ENCODE data around the gene NR1D1. TPM values are rescaled to one million over a fixed set of nuclear protein-coding genes. Genes with fewer than 3 reads are reported as not detected.

Gene NR1D1
- total and polyA plus RNA-seq, 2 of the 13 experiments (the other 11 are each of a cell fraction or from before 2014, with no cell fraction given) = 2.1 to 2.7 TPM

DNA sequence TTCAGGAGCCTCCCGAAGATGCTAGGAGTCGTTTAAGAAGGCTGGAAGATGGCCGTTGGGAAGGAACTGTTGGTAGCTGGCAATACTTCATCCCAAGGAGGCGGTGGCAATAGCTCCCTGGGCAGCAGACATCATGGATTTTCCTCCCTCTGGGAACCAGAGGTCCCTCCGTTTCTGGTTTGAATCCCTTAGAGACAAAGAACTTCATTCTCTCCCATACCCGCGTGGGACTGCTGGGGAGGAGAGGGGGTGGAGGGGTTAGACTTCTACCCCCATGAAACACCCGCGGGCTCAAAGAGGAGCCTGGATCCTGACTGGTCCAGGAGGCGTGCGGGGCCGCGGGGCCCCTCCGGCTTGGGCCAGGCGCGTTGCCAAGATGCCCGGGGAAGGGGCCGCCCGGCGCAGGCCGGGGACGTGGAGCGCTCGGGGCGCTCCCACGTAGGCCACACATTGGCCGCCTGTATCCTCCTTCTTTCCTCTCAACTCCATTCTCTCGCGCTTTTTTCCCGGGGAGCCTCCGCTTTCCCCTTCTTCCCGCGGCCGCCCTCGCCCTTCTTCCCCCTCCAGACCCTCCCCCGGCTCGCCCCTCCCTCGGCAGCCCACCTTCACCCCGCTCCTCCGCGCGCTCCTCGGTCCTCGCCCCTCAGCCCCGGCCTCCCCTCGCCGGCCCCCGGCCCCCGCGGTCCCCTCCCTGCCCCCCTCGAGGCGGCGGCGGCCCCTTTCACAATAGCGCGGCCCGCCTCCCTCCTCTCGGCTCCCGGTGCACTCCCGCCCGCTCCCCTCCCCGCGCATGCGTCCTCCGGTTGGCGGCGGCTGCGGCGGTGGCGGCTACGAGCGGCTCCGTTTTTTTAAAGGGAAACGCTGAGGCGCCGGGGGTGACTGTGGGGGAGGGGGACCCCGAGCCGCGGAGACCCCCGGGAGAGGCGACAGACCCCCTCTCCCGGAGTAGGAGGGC, 21.1 kb upstream of the NR1D1 start, which contains the start of gene MSL1 (continued):
- TF ChIP-seq, protein P1, sequence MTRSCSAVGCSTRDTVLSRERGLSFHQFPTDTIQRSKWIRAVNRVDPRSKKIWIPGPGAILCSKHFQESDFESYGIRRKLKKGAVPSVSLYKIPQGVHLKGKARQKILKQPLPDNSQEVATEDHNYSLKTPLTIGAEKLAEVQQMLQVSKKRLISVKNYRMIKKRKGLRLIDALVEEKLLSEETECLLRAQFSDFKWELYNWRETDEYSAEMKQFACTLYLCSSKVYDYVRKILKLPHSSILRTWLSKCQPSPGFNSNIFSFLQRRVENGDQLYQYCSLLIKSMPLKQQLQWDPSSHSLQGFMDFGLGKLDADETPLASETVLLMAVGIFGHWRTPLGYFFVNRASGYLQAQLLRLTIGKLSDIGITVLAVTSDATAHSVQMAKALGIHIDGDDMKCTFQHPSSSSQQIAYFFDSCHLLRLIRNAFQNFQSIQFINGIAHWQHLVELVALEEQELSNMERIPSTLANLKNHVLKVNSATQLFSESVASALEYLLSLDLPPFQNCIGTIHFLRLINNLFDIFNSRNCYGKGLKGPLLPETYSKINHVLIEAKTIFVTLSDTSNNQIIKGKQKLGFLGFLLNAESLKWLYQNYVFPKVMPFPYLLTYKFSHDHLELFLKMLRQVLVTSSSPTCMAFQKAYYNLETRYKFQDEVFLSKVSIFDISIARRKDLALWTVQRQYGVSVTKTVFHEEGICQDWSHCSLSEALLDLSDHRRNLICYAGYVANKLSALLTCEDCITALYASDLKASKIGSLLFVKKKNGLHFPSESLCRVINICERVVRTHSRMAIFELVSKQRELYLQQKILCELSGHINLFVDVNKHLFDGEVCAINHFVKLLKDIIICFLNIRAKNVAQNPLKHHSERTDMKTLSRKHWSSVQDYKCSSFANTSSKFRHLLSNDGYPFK (CRISPR knock-in tag; IDR thresholded peaks at IDR 0.05; ENCODE audit: borderline replicate concordance) = no peak
- TF ChIP-seq MTA3 (CRISPR knock-in tag; IDR thresholded peaks at IDR 0.05) (no peak), ZNF709 (CRISPR knock-in tag; IDR thresholded peaks at IDR 0.05) (no peak), ELF1 (CRISPR knock-in tag; IDR thresholded peaks at IDR 0.05) (no peak), ZNF3 (CRISPR knock-in tag; IDR thresholded peaks at IDR 0.05) (no peak), ZNF619 (CRISPR knock-in tag; IDR thresholded peaks at IDR 0.05) (no peak), PRDM10 (CRISPR knock-in tag; IDR thresholded peaks at IDR 0.05; ENCODE audit: low read depth) (no peak), ZNF44 (CRISPR knock-in tag; IDR thresholded peaks at IDR 0.05) (no peak), STAG1 (CRISPR knock-in tag; IDR thresholded peaks at IDR 0.05) (no peak), JARID2 (CRISPR knock-in tag; IDR thresholded peaks at IDR 0.05; ENCODE audit: insufficient replicate concordance) (no peak), ATM (IDR thresholded peaks at IDR 0.05; ENCODE audit: borderline replicate concordance) (no peak), MAX (IDR thresholded peaks at IDR 0.05) (peak; percentile 41; the same call in 1 of the 2 replicates), ZNF326 (CRISPR knock-in tag; IDR thresholded peaks at IDR 0.05; ENCODE audit: borderline replicate concordance) (no peak), DNMT1 (CRISPR knock-in tag; IDR thresholded peaks at IDR 0.05) (no peak), ZNF839 (CRISPR knock-in tag; IDR thresholded peaks at IDR 0.05; ENCODE audit: borderline replicate concordance) (no peak), ZNF672 (CRISPR knock-in tag; IDR thresholded peaks at IDR 0.05) (no peak), AGO2 (optimal IDR thresholded peaks at IDR 0.05; ENCODE audit: low read depth, low read length) (peak; percentile 91), ZMYM3 (CRISPR knock-in tag; IDR thresholded peaks at IDR 0.05) (0 out of 2 replicates have a peak, but pooled peaks have one; percentile 3), ETV6 (CRISPR knock-in tag; conservative IDR thresholded peaks at IDR 0.05) (no peak), ZNF136 (CRISPR knock-in tag; IDR thresholded peaks at IDR 0.05; ENCODE audit: low read depth) (no peak), CBX5 (CRISPR knock-in tag; IDR thresholded peaks at IDR 0.05; ENCODE audit: borderline replicate concordance) (no peak; the same call in 1 of the 2 replicates)
- TF ChIP-seq, protein P2, sequence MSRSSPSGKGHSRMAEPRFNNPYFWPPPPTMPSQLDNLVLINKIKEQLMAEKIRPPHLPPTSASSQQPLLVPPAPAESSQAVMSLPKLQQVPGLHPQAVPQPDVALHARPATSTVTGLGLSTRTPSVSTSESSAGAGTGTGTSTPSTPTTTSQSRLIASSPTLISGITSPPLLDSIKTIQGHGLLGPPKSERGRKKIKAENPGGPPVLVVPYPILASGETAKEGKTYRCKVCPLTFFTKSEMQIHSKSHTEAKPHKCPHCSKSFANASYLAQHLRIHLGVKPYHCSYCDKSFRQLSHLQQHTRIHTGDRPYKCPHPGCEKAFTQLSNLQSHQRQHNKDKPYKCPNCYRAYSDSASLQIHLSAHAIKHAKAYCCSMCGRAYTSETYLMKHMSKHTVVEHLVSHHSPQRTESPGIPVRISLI (CRISPR knock-in tag; IDR thresholded peaks at IDR 0.05; ENCODE audit: borderline replicate concordance) = peak; percentile 50; the same call in 1 of the 2 replicates
